Heart right ventricle (tissue), 16 donors: ENCODE measurements around the gene RARRES2. TPM values are rescaled to one million over a fixed set of nuclear protein-coding genes. Genes with fewer than 3 reads are reported as not detected.

Experiments used
- ATAC-seq, 8 donors: fragments of 200-7000 bp; cut with Tn5 transposase; one replicate each; pipeline ENCODE4 v1.9.1; 2020; ENCODE audit warnings: mild to moderate bottlenecking in 8 of 8, moderate library complexity in 8 of 8, moderate number of reproducible peaks in 1 of 8
- DNase-seq, 2 donors: peaks; one replicate each; pipeline ENCODE4 v3.0.0-alpha.2; 2020
- H3K27ac ChIP-seq, 10 donors: fragments of 200-600 bp; sonication (generic) in 2 of 10; one replicate each; pipeline versions ENCODE4 v1.5.0 to v1.8.0; 2020 to 2022; ENCODE audit warnings: mild to moderate bottlenecking in 3 of 10
- H3K27me3 ChIP-seq, 7 donors: fragments of 200-600 bp; one replicate each; pipeline ENCODE4 v1.8.0; 2021 to 2022; ENCODE audit warnings: mild to moderate bottlenecking in 2 of 7
- H3K36me3 ChIP-seq, 9 donors: fragments of 200-600 bp; sonication (generic) in 1 of 9; one replicate each; pipeline versions ENCODE4 v1.5.0 to v1.8.0; 2020 to 2022; ENCODE audit warnings: mild to moderate bottlenecking in 2 of 9
- H3K4me1 ChIP-seq, 9 donors: fragments of 200-600 bp; sonication (generic) in 1 of 9; one replicate each; pipeline versions ENCODE4 v1.5.0 to v1.8.0; 2020 to 2022; ENCODE audit warnings: mild to moderate bottlenecking in 4 of 9
- H3K4me3 ChIP-seq, 10 donors: fragments of 200-600 bp; sonication (generic) in 2 of 10; one replicate each; pipeline versions ENCODE4 v1.5.0 to v1.8.0; 2020 to 2022; ENCODE audit warnings: mild to moderate bottlenecking in 7 of 10, moderate library complexity in 2 of 10
- H3K9me3 ChIP-seq, 11 donors: fragments of 200-600 bp in 10 of 11; sonication (generic) in 2 of 11; one replicate each; pipeline versions ENCODE4 v1.5.0 to v1.8.0; 2013 to 2022; ENCODE audit warnings: mild to moderate bottlenecking in 2 of 11, control low read depth in 1 of 11, moderate library complexity in 1 of 11
- CTCF ChIP-seq, 9 donors: fragments of 200-600 bp; sonication (generic) in 2 of 9; IDR thresholded peaks; one replicate each; pipeline versions ENCODE4 v1.5.0 to v1.8.0; 2021 to 2022; ENCODE audit warnings: antibody characterized with exemption in 9 of 9, mild to moderate bottlenecking in 5 of 9, moderate library complexity in 1 of 9
- WGBS, 2 donors: extraction: QIAGEN DNeasy Blood & Tissue Kit; methylation state at CpG; one replicate each; pipeline ENCODE4 v1.1.7; 2013; ENCODE audit warnings: inconsistent platforms in 1 of 2; 5-methylcytosine and 5-hydroxymethylcytosine counted together
- intact Hi-C, 10 donors: fragments of 100-400 bp; cut with DNase I; formaldehyde crosslinking; loops; one replicate each; pipeline versions ENCODE4 v1.11.1 to v1.14.2; 2022
- polyA plus RNA-seq, 2 donors: library from polyadenylated mRNA; stranded (reverse); fragments of 200-250 nt; gene quantifications; one replicate each; pipeline ENCODE4 v1.2.3, GENCODE V29; 2013
- total RNA-seq, 10 donors: library from RNA; stranded (reverse); fragmentation: NEBNext Ultra II Directional in 3 of 10; extraction: Animal tissue kit (Norgen Biotek cat#: 25700) in 3 of 10; gene quantifications; one replicate each; pipeline versions ENCODE4 v1.2.1 to v1.2.4, GENCODE V29; 2021 to 2023
- donor health status: Arrhythmogenic right ventricular cardiomyopathy.
- donor health status: ischemic (EF 13 %, LVEDD 7.1; RV severe dilation, severe dysfunction).
- donor health status: healthy with polysubstance abuse.
- donor health status: DM: no; HTN: yes; CAD: no.
- donor health status: DM: no; HTN: no; CAD: no.
- donor health status: ischemic (EF 25% LVEDD 6.9; RV normal size, moderate dysfunction).
- donor health status: ischemic (EF 25% LVEDD 5.7; RV mildly dilated, moderate dysfunction).
- donor health status: healthy.
- donor health status: DM: yes; HTN: yes; CAD: no.
- donor health status: Ischemic cardiomyopathy.
- donor health status: ischemic (EF 35%, LVEDD 5.7; RV mildly dilated, moderate dysfunction).
- donor health status: nonischemic (EF 11% LVEDD 7.7; RV severe dilation, severe dysfunction).
- donor health status: DM: yes; HTN: yes; CAD: no.
- donor health status: PGD.
- donor health status: ischemic (EF 29% LVEDD 5.4; RV normal size, mild dysfunction).
- donor health status: nonischemic (EF 23%, LVEDD 6.1; RV moderate dilation, normal function).

The RARRES2 gene
- total and polyA plus RNA-seq, 12 donors = 6.7 to 33.0 (median 18.4) TPM

GRCh38 chr7:150339409-150339809, 2.0 kb downstream of the RARRES2 start:
- intact Hi-C loops = no loop called here
- peaks cover 0 to 31% (median 19%) of the 10 kb centered on the region in 9 donors for H3K4me1 ChIP-seq
- H3K36me3 ChIP-seq = peaks cover 0 to 7% (median 0%) of the 10 kb centered on the region in 9 donors
- no peak for DNase-seq
- TF ChIP-seq CTCF (IDR thresholded peaks at IDR 0.05) = no peak
- WGBS, 2 donors = 72 to 73% methylated on average over 9 of the region's 9 CpGs
- H3K4me3 ChIP-seq = peak overlapping the region in 1 of 10 donors; percentile 53
- ATAC-seq = no peak
- H3K27me3 ChIP-seq = peaks cover 0 to 39% (median 30%) of the 10 kb centered on the region in 7 donors
- peaks cover 0 to 11% (median 6%) of the 10 kb centered on the region in 11 donors for H3K9me3 ChIP-seq
- H3K27ac ChIP-seq = peak overlapping the region in 1 of 10 donors; percentile 60

GRCh38 chr7:150338166-150338829, 3.1 kb downstream of the RARRES2 start:
- intact Hi-C loops = no loop called here
- H3K27ac ChIP-seq = no peak overlapping the region
- H3K4me3 ChIP-seq = no peak overlapping the region
- no peak for TF ChIP-seq CTCF (IDR thresholded peaks at IDR 0.05)
- peaks cover 0 to 35% (median 24%) of the 10 kb centered on the region in 7 donors for H3K27me3 ChIP-seq
- ATAC-seq = no peak
- 79 to 80% methylated on average over 11 of the region's 11 CpGs for WGBS, 2 donors
- peaks cover 0 to 7% (median 0%) of the 10 kb centered on the region in 9 donors for H3K36me3 ChIP-seq
- H3K4me1 ChIP-seq = peaks cover 0 to 31% (median 19%) of the 10 kb centered on the region in 9 donors
- no peak for DNase-seq
- no peaks in the 10 kb centered on the region for H3K9me3 ChIP-seq

GRCh38 chr7:150337659-150338081, 3.8 kb downstream of the RARRES2 start:
- Histone ChIP-seq H3K27me3 (peaks cover 0 to 30% (median 22%) of the 10 kb centered on the region in 7 donors), H3K9me3 (no peaks in the 10 kb centered on the region), H3K4me1 (peaks cover 0 to 31% (median 19%) of the 10 kb centered on the region in 9 donors), H3K36me3 (peaks cover 0 to 7% (median 0%) of the 10 kb centered on the region in 9 donors), H3K4me3 (no peak overlapping the region), H3K27ac (no peak overlapping the region)
- intact Hi-C loops = no loop called here
- TF ChIP-seq CTCF (IDR thresholded peaks at IDR 0.05) = no peak
- ATAC-seq (no peak), DNase-seq (no peak)
- WGBS, 2 donors = 87 to 90% methylated on average over 6 of the region's 6 CpGs

- peaks cover 0 to 31% (median 19%) of the 10 kb centered on the region in 9 donors for H3K4me1 ChIP-seq
- no peak overlapping the region for H3K4me3 ChIP-seq
- whole genome bisulfite sequencing, 2 donors = 91 to 92% methylated on average over 16 to 18 of the region's 18 CpGs
- intact Hi-C loops = no loop called here
- no peak for TF ChIP-seq CTCF (IDR thresholded peaks at IDR 0.05)
- no peak for DNase-seq
- no peaks in the 10 kb centered on the region for H3K9me3 ChIP-seq
- H3K36me3 ChIP-seq = peaks cover 0 to 7% (median 0%) of the 10 kb centered on the region in 9 donors
- ATAC-seq = no peak
- peaks cover 0 to 27% (median 21%) of the 10 kb centered on the region in 7 donors for H3K27me3 ChIP-seq
- H3K27ac ChIP-seq = no peak overlapping the region
Measured at GRCh38 chr7:150337179-150337578, 4.2 kb downstream of the RARRES2 start.
